SK-N-SH treated with all-trans-retinoic acid at 6 μM for 48 hours (cell line): ENCODE measurements around the gene RGS10.

ENCODE experiments used
- ATAC-seq: fragments of 200-7000 bp; cut with Tn5 transposase; 3 replicates; pipeline ENCODE4 v1.9.1; 2020; ENCODE audit warnings: mild to moderate bottlenecking, moderate library complexity
- ARNTL ChIP-seq: fragments of 450-650 bp; formaldehyde crosslinking; IDR thresholded peaks from 2 replicates; pipeline ENCODE4 v1.5.0; 2020; ENCODE audit warnings: low read depth, mild to moderate bottlenecking, moderate library complexity, borderline replicate concordance
- BACH2 ChIP-seq: fragments of 250-450 bp; sonication (Bioruptor Pico); IDR thresholded peaks from 2 replicates; pipeline ENCODE4 v1.9.0; 2021; ENCODE audit warnings: mild to moderate bottlenecking, borderline replicate concordance
- CSDC2 ChIP-seq: fragments of 250-450 bp; sonication (Bioruptor Pico); IDR thresholded peaks from 2 replicates; pipeline ENCODE4 v1.5.0; 2020; ENCODE audit warnings: mild to moderate bottlenecking, moderate library complexity
- ESRRG ChIP-seq: fragments of 250-450 bp; sonication (Bioruptor Pico); IDR thresholded peaks from 2 replicates; pipeline ENCODE4 v1.6.1; 2021; ENCODE audit warnings: mild to moderate bottlenecking
- OSR1 ChIP-seq: fragments of 250-450 bp; sonication (Bioruptor Pico); IDR thresholded peaks from 2 replicates; pipeline ENCODE4 v1.8.0; 2022; ENCODE audit warnings: moderate library complexity, mild to moderate bottlenecking, inconsistent platforms
- PPARA ChIP-seq: fragments of 250-450 bp; sonication (Bioruptor Pico); IDR thresholded peaks from 2 replicates; pipeline ENCODE4 v1.5.0; 2020; ENCODE audit warnings: mild to moderate bottlenecking, borderline replicate concordance
- SNAI2 ChIP-seq: fragments of 250-450 bp; sonication (Bioruptor Pico); IDR thresholded peaks from 2 replicates; pipeline ENCODE4 v1.5.0; 2020; ENCODE audit warnings: mild to moderate bottlenecking, moderate library complexity
- TCF4 ChIP-seq: fragments of 250-450 bp; sonication (Bioruptor Pico); IDR thresholded peaks from 2 replicates; pipeline ENCODE4 v1.8.0; 2021; ENCODE audit warnings: mild to moderate bottlenecking, moderate library complexity, borderline replicate concordance
- TOX ChIP-seq: fragments of 250-450 bp; sonication (Bioruptor Pico); IDR thresholded peaks from 2 replicates; pipeline ENCODE4 v1.8.0; 2021; ENCODE audit warnings: mild to moderate bottlenecking, moderate library complexity, borderline replicate concordance
- ZC3H10 ChIP-seq: fragments of 250-450 bp; sonication (Bioruptor Pico); IDR thresholded peaks from 2 replicates; pipeline ENCODE4 v1.5.1; 2021; ENCODE audit warnings: mild to moderate bottlenecking, moderate library complexity
- ZFP3 ChIP-seq: fragments of 250-450 bp; sonication (Bioruptor Pico); IDR thresholded peaks from 2 replicates; pipeline ENCODE4 v1.5.0; 2020; ENCODE audit warnings: mild to moderate bottlenecking, moderate library complexity
- ZFP30 ChIP-seq: fragments of 450-650 bp; formaldehyde crosslinking; IDR thresholded peaks from 2 replicates; pipeline ENCODE4 v1.5.0; 2022; ENCODE audit warnings: mild to moderate bottlenecking, moderate library complexity
- ZNF565 ChIP-seq: fragments of 450-650 bp; formaldehyde crosslinking; conservative IDR thresholded peaks from 2 replicates; pipeline ENCODE4 v1.5.0; 2020; ENCODE audit warnings: low read depth, mild to moderate bottlenecking, moderate library complexity
- ZNF70 ChIP-seq: fragments of 450-650 bp; formaldehyde crosslinking; IDR thresholded peaks from 2 replicates; pipeline ENCODE4 v1.5.0; 2020; ENCODE audit warnings: mild to moderate bottlenecking, moderate library complexity
- ZNF8 ChIP-seq: fragments of 450-650 bp; formaldehyde crosslinking; IDR thresholded peaks from 2 replicates; pipeline ENCODE4 v1.5.0; 2020; ENCODE audit warnings: mild to moderate bottlenecking, moderate library complexity
- TF ChIP-seq, protein P1 (sequence below): fragments of 250-450 bp; sonication (Bioruptor Pico); IDR thresholded peaks from 2 replicates; pipeline ENCODE4 v1.5.1; 2021; ENCODE audit warnings: mild to moderate bottlenecking, moderate library complexity
- TF ChIP-seq, protein P2 (sequence below): fragments of 250-450 bp; sonication (Bioruptor Pico); IDR thresholded peaks from 2 replicates; pipeline ENCODE4 v1.8.0; 2021; ENCODE audit warnings: low read depth, mild to moderate bottlenecking, moderate library complexity, borderline replicate concordance
- TF ChIP-seq, protein P3 (sequence below): fragments of 250-450 bp; sonication (Bioruptor Pico); IDR thresholded peaks from 2 replicates; pipeline ENCODE4 v1.8.0; 2020; ENCODE audit warnings: mild to moderate bottlenecking, moderate library complexity, borderline replicate concordance
- TF ChIP-seq, protein P4 (sequence below): fragments of 250-450 bp; sonication (Bioruptor Pico); IDR thresholded peaks from 2 replicates; pipeline ENCODE4 v1.5.0; 2020; ENCODE audit warnings: mild to moderate bottlenecking, moderate library complexity

RGS10 gene

DNA sequence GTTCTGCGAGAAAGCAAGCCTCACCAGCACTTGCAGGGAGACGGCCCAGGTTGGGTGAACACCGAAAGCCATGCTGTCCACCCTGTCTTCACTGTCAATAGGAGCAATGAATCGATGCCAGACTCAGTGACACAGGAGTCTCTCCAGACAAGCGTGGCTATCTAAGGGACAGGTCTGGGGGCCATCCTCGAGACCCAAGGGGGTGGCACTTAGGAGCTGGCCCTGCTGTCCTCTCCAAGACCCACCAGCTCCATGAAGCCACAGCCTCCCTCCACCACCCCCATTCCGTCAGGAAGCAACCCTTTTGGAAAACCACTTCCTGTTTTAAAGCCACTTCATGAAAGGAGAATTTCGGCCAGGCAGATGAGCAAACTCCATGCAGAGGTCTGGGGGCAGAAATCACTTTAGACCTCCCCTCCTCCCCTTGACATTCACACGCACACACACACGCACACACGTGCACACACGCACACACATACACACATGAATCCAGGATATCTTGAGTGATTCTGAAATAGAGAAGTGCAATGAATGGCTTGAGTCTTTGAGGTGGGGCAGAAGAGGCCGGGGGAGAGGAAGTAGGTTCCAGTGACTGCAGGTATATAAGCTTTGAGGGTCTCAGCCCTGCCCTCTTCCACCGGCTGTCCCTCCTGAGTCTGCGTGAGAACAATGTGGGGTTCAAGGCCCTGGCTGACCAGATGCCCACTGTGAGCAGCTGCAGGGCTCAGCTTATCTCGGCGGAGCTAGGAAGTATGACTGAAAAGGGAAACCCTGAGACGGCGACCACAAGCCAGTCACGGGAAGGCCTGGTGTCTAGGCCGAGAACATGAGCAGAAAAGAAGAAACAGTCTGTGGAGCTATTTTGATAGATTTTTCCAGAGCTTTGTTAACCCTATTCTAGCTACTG lies 25.0 kb downstream of the RGS10 start:
- TF ChIP-seq, protein P1, sequence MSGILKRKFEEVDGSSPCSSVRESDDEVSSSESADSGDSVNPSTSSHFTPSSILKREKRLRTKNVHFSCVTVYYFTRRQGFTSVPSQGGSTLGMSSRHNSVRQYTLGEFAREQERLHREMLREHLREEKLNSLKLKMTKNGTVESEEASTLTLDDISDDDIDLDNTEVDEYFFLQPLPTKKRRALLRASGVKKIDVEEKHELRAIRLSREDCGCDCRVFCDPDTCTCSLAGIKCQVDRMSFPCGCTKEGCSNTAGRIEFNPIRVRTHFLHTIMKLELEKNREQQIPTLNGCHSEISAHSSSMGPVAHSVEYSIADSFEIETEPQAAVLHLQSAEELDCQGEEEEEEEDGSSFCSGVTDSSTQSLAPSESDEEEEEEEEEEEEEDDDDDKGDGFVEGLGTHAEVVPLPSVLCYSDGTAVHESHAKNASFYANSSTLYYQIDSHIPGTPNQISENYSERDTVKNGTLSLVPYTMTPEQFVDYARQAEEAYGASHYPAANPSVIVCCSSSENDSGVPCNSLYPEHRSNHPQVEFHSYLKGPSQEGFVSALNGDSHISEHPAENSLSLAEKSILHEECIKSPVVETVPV (CRISPR knock-in tag) = no peak
- TF ChIP-seq SNAI2 (CRISPR knock-in tag) (no peak), ZNF8 (CRISPR knock-in tag) (no peak), ZFP30 (CRISPR knock-in tag) (no peak), ZNF565 (CRISPR knock-in tag) (no peak), OSR1 (no peak), ZNF70 (no peak), PPARA (CRISPR knock-in tag) (no peak), TCF4 (CRISPR knock-in tag) (no peak), ZC3H10 (no peak), ARNTL (CRISPR knock-in tag) (no peak), ESRRG (CRISPR knock-in tag) (no peak), BACH2 (no peak)
- TF ChIP-seq, protein P2, sequence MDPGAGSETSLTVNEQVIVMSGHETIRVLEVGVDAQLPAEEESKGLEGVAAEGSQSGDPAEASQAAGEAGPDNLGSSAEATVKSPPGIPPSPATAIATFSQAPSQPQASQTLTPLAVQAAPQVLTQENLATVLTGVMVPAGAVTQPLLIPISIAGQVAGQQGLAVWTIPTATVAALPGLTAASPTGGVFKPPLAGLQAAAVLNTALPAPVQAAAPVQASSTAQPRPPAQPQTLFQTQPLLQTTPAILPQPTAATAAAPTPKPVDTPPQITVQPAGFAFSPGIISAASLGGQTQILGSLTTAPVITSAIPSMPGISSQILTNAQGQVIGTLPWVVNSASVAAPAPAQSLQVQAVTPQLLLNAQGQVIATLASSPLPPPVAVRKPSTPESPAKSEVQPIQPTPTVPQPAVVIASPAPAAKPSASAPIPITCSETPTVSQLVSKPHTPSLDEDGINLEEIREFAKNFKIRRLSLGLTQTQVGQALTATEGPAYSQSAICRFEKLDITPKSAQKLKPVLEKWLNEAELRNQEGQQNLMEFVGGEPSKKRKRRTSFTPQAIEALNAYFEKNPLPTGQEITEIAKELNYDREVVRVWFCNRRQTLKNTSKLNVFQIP (CRISPR knock-in tag) = no peak
- TF ChIP-seq, protein P3, sequence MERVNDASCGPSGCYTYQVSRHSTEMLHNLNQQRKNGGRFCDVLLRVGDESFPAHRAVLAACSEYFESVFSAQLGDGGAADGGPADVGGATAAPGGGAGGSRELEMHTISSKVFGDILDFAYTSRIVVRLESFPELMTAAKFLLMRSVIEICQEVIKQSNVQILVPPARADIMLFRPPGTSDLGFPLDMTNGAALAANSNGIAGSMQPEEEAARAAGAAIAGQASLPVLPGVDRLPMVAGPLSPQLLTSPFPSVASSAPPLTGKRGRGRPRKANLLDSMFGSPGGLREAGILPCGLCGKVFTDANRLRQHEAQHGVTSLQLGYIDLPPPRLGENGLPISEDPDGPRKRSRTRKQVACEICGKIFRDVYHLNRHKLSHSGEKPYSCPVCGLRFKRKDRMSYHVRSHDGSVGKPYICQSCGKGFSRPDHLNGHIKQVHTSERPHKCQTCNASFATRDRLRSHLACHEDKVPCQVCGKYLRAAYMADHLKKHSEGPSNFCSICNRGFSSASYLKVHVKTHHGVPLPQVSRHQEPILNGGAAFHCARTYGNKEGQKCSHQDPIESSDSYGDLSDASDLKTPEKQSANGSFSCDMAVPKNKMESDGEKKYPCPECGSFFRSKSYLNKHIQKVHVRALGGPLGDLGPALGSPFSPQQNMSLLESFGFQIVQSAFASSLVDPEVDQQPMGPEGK (CRISPR knock-in tag) = no peak
- no peak for ATAC-seq

DNA sequence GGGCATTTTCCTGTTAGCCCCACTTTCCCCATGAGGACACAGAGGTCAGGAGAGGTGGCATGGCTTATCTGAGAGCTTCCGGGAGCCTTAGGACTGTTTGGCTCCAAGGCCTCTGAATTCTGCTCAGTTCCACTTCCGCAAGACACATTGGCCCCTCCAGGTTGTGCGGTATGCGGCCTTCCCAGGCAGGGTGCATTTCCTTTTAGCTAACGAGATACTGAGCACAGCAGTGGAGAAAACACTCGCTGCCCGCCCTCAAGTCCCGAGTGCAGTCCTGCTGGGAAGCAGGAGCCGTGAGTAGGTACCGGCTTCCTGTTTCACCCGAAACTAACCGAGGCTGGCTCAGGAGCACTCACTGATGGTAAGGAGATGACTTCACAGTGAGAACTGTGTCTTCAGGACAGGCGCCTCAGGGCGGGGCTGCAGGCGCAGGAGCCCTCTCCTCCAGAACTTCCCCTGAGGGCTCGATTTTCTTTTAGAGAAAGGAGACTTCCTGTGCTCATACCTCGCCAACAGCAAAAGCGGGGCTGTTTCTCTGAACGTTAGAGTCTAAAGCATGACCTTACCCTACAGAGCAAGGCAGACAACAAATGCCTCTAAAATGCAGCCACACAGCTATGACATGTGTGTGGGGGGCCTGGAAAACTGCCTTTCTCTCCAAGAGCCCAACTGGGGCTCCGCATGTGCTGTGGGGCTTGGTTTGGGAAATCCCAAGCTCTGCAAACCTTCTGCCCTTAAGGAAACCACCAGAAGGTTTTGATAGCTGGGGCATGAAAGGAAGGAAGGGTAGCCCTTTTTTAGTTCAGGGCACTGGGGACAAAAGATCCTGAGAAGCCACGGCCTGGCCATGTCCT lies 25.9 kb downstream of the RGS10 start:
- ATAC-seq = no peak; the same call in 2 of the 3 replicates
- no peak for TF ChIP-seq SNAI2 (CRISPR knock-in tag)
- TF ChIP-seq ESRRG (CRISPR knock-in tag) = no peak
- no peak for TF ChIP-seq ZFP30 (CRISPR knock-in tag)
- TF ChIP-seq ZNF70 = no peak
- no peak for TF ChIP-seq OSR1
- TF ChIP-seq, protein P4, sequence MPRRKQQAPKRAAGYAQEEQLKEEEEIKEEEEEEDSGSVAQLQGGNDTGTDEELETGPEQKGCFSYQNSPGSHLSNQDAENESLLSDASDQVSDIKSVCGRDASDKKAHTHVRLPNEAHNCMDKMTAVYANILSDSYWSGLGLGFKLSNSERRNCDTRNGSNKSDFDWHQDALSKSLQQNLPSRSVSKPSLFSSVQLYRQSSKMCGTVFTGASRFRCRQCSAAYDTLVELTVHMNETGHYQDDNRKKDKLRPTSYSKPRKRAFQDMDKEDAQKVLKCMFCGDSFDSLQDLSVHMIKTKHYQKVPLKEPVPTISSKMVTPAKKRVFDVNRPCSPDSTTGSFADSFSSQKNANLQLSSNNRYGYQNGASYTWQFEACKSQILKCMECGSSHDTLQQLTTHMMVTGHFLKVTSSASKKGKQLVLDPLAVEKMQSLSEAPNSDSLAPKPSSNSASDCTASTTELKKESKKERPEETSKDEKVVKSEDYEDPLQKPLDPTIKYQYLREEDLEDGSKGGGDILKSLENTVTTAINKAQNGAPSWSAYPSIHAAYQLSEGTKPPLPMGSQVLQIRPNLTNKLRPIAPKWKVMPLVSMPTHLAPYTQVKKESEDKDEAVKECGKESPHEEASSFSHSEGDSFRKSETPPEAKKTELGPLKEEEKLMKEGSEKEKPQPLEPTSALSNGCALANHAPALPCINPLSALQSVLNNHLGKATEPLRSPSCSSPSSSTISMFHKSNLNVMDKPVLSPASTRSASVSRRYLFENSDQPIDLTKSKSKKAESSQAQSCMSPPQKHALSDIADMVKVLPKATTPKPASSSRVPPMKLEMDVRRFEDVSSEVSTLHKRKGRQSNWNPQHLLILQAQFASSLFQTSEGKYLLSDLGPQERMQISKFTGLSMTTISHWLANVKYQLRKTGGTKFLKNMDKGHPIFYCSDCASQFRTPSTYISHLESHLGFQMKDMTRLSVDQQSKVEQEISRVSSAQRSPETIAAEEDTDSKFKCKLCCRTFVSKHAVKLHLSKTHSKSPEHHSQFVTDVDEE (CRISPR knock-in tag) = no peak
- no peak for TF ChIP-seq CSDC2 (CRISPR knock-in tag)
- TF ChIP-seq PPARA (CRISPR knock-in tag) = no peak
- no peak for TF ChIP-seq TOX
- TF ChIP-seq, protein P1 (CRISPR knock-in tag) = no peak
- TF ChIP-seq ZC3H10 = no peak
- TF ChIP-seq, protein P3 (CRISPR knock-in tag) = no peak
- TF ChIP-seq ZNF565 (CRISPR knock-in tag) = no peak
- TF ChIP-seq ZFP3 (CRISPR knock-in tag) = no peak
- TF ChIP-seq, all 23 proteins: peak for 0
